GM12878 (cell line): Measurements from ENCODE around the gene ZNF526. TPM values are rescaled to one million over a fixed set of nuclear protein-coding genes. Genes with fewer than 3 reads are reported as not detected.
A peak's percentile ranks its signal among the peaks of the same experiment; 100 is the strongest.

ENCODE experiments used
- BHLHE40 ChIP-seq, 2 experiments: fragments of 450-650 bp in 1 of 2; IDR thresholded peaks; 2 replicates each; pipeline ENCODE4 v1.6.1; 2011 to 2017; ENCODE audit warnings: low read depth in 2 of 2, borderline replicate concordance in 1 of 2, improper control_type of control experiment in 1 of 2, low read length in 1 of 2, mild to moderate bottlenecking in 1 of 2
- FOS ChIP-seq: IDR thresholded peaks from 3 replicates; pipeline ENCODE4 v1.6.1; 2011; ENCODE audit warnings: borderline replicate concordance; ENCODE audit not compliant: insufficient read length; ENCODE audit errors: extremely low read depth
- FOXK2 ChIP-seq: fragments of 450-650 bp; IDR thresholded peaks from 2 replicates; pipeline ENCODE4 v1.6.1; 2017; ENCODE audit warnings: mild to moderate bottlenecking, moderate library complexity
- GABPA ChIP-seq: IDR thresholded peaks from 2 replicates; pipeline ENCODE4 v1.6.1; 2014; ENCODE audit warnings: antibody characterized with exemption, low read depth, mild to moderate bottlenecking, inconsistent platforms
- HCFC1 ChIP-seq: fragments of 150-350 bp; IDR thresholded peaks from 2 replicates; pipeline ENCODE4 v1.6.1; 2014; ENCODE audit warnings: low read length
- IKZF1 ChIP-seq: fragments of 450-650 bp; conservative IDR thresholded peaks from 2 replicates; pipeline ENCODE4 v1.6.1; 2017; ENCODE audit warnings: antibody characterized with exemption, mild to moderate bottlenecking
- IKZF2 ChIP-seq, 2 experiments: fragments of 450-650 bp; IDR thresholded peaks; 2 replicates each; pipeline ENCODE4 v1.6.1; 2017; ENCODE audit warnings: mild to moderate bottlenecking in 2 of 2, moderate library complexity in 2 of 2
- MTA2 ChIP-seq: fragments of 450-650 bp; IDR thresholded peaks from 2 replicates; pipeline ENCODE4 v1.6.1; 2016; ENCODE audit warnings: low read depth, mild to moderate bottlenecking, moderate library complexity
- NFYA ChIP-seq: IDR thresholded peaks from 2 replicates; pipeline ENCODE4 v1.6.1; 2011; ENCODE audit warnings: low read depth, mild to moderate bottlenecking, low read length, improper control_type of control experiment, borderline replicate concordance
- NR2F1 ChIP-seq: fragments of 450-650 bp; conservative IDR thresholded peaks from 2 replicates; pipeline ENCODE4 v1.6.1; 2017; ENCODE audit warnings: mild to moderate bottlenecking
- POLR2AphosphoS2 ChIP-seq: IDR thresholded peaks from 2 replicates; pipeline ENCODE4 v1.6.1; 2011; ENCODE audit warnings: low read depth, mild to moderate bottlenecking, low read length, improper control_type of control experiment, moderate library complexity
- SMAD1 ChIP-seq: fragments of 450-650 bp; IDR thresholded peaks from 2 replicates; pipeline ENCODE4 v1.6.1; 2018; ENCODE audit warnings: mild to moderate bottlenecking, low read depth; ENCODE audit not compliant: partially characterized antibody
- SMARCA5 ChIP-seq: fragments of 450-650 bp; IDR thresholded peaks from 2 replicates; pipeline ENCODE4 v1.6.1; 2017; ENCODE audit warnings: mild to moderate bottlenecking
- SP1 ChIP-seq: IDR thresholded peaks from one replicate; pipeline ENCODE4 v1.6.1; 2011; ENCODE audit warnings: low read depth, low read length
- SUZ12 ChIP-seq: fragments of 200-600 bp; sonication (generic); IDR thresholded peaks from one replicate; pipeline ENCODE4 v1.6.1; 2018; ENCODE audit warnings: antibody characterized with exemption, mild to moderate bottlenecking; ENCODE audit not compliant: unreplicated experiment
- TCF12 ChIP-seq: IDR thresholded peaks from 2 replicates; pipeline ENCODE4 v1.6.1; 2011; ENCODE audit warnings: low read depth, mild to moderate bottlenecking, low read length
- ZNF384 ChIP-seq: IDR thresholded peaks from 2 replicates; pipeline ENCODE4 v1.6.1; 2012; ENCODE audit warnings: low read depth, mild to moderate bottlenecking, low read length, improper control_type of control experiment, borderline replicate concordance
- ZNF622 ChIP-seq: fragments of 450-650 bp; IDR thresholded peaks from 2 replicates; pipeline ENCODE4 v1.6.1; 2017; ENCODE audit warnings: mild to moderate bottlenecking, inconsistent platforms
- polyA plus RNA-seq, 11 experiments: library from polyadenylated mRNA; depleted of rRNA in 4 of 11; unstranded in 6 of 11; stranded (reverse) in 5 of 11; fragments of >200 nt; fragmentation: Nextera tagmentation in 4 of 11; fragmentation: Illumina TruSeq in 1 of 11; extraction: Ambion mirVana in 4 of 11; extraction: Trizol in 1 of 11; gene quantifications; 1 replicate in 1 of 11; 2 replicates in 10 of 11; pipeline versions ENCODE4 v1.2.1 to v1.2.3, GENCODE V29; 2011 to 2016; ENCODE audit warnings: inconsistent platforms in 2 of 11, missing spikeins in 2 of 11, low read depth in 1 of 11
- total RNA-seq, 4 experiments: library from RNA; depleted of rRNA in 3 of 4; stranded (reverse); fragments of >200 nt in 3 of 4; fragmentation: Illumina TruSeq in 1 of 4; extraction: Trizol in 1 of 4; gene quantifications; 2 replicates each; pipeline versions ENCODE4 v1.2.1 to v1.2.3, GENCODE V29; 2013 to 2021
- TF ChIP-seq, protein P1 (sequence below), 3 experiments: IDR thresholded peaks in 2 of 3; conservative IDR thresholded peaks in 1 of 3; 2 replicates each; pipeline ENCODE4 v1.5.1; 2011; ENCODE audit warnings: low read depth in 3 of 3, low read length in 3 of 3, mild to moderate bottlenecking in 3 of 3, control low read depth in 2 of 3, moderate library complexity in 2 of 3, inconsistent platforms in 1 of 3, mixed read lengths in 1 of 3; ENCODE audit not compliant: control insufficient read depth in 2 of 3, insufficient read depth in 1 of 3; ENCODE audit errors: extremely low read depth in 1 of 3
- TF ChIP-seq, protein P2 (sequence below): fragments of 450-650 bp; IDR thresholded peaks from 2 replicates; pipeline ENCODE4 v1.6.1; 2017; ENCODE audit warnings: antibody characterized with exemption, mild to moderate bottlenecking, moderate library complexity
- TF ChIP-seq, protein P3 (sequence below): fragments of 450-650 bp; IDR thresholded peaks from 2 replicates; pipeline ENCODE4 v1.6.1; 2017; ENCODE audit warnings: low read depth, mild to moderate bottlenecking, moderate library complexity
- TF ChIP-seq, protein P4 (sequence below): IDR thresholded peaks from 2 replicates; pipeline ENCODE4 v1.6.1; 2012; ENCODE audit warnings: low read depth, low read length, improper control_type of control experiment
- TF ChIP-seq, protein P5 (sequence below): fragments of 450-650 bp; IDR thresholded peaks from 2 replicates; pipeline ENCODE4 v1.6.1; 2016; ENCODE audit warnings: mild to moderate bottlenecking

The ZNF526 gene
- total and polyA plus RNA-seq, 10 of the 15 experiments (the other 5 are each of a cell fraction or from before 2014, with no cell fraction given) = 1.8 to 18.3 (median 5.5) TPM

DNA sequence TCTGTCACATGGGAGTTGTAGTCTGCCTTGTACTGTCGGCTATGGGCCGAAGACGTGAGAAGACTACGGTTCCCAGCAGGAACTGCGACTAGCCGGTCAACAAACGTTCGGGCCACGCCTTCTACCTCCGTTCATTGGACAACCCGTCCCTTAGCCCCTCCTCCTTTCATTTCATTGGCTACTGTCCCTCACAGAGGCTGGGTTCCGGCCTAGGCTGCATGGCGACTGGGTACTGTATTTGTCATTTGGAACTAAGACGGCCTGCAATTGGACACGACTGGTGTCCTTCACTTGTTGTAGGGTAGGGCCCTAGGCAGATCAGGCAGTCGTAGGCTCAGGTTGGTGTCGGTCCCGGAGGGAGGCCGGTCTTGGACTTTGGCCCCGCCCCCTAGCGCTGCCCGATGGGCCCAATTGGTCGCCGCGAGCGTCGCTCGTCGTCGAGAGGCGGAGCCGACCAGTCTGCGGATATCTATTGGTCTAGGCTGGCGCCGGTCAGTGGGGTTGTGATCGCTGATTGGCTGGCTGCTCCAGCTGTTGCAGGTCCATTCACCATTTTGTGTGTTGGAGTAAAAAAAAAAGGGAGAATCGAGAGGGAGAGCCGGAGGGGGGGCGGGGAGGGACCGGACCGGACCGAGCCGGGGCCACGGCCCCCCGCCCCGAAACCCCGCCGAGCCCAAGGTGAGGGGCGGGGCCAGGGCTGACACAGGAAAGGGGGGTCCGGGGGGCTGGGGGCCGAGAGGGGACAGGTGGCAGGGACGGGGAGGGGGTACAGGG is 48.8 kb downstream of the ZNF526 start, which contains the start of gene CIC (continued):
- TF ChIP-seq, protein P1, sequence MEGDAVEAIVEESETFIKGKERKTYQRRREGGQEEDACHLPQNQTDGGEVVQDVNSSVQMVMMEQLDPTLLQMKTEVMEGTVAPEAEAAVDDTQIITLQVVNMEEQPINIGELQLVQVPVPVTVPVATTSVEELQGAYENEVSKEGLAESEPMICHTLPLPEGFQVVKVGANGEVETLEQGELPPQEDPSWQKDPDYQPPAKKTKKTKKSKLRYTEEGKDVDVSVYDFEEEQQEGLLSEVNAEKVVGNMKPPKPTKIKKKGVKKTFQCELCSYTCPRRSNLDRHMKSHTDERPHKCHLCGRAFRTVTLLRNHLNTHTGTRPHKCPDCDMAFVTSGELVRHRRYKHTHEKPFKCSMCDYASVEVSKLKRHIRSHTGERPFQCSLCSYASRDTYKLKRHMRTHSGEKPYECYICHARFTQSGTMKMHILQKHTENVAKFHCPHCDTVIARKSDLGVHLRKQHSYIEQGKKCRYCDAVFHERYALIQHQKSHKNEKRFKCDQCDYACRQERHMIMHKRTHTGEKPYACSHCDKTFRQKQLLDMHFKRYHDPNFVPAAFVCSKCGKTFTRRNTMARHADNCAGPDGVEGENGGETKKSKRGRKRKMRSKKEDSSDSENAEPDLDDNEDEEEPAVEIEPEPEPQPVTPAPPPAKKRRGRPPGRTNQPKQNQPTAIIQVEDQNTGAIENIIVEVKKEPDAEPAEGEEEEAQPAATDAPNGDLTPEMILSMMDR (IDR thresholded peaks at IDR 0.05 in 2 of 3, conservative IDR thresholded peaks at IDR 0.05 in 1 of 3; ENCODE audit: control insufficient read depth in 2 of 3, extremely low read depth in 1 of 3, insufficient read depth in 1 of 3, low read depth in 3 of 3, low read length in 3 of 3) = no peak
- peak; percentile 90 for TF ChIP-seq GABPA
- TF ChIP-seq MTA2 = no peak
- no peak for TF ChIP-seq SMARCA5
- TF ChIP-seq FOXK2 = peak; percentile 63
- peak in 1 of 2 experiments; percentile 65; a peak in 1 of 4 replicates for TF ChIP-seq IKZF2 (IDR thresholded peaks at IDR 0.05)
- peak; percentile 98 for TF ChIP-seq HCFC1
- peak; percentile 97 for TF ChIP-seq ZNF384
- peak; percentile 99 for TF ChIP-seq SP1
- no peak for TF ChIP-seq SMAD1
- no peak for TF ChIP-seq NR2F1
- no peak for TF ChIP-seq SUZ12
- no peak for TF ChIP-seq BHLHE40 (IDR thresholded peaks at IDR 0.05; ENCODE audit: borderline replicate concordance in 1 of 2, low read depth in 2 of 2, low read length in 1 of 2)
- TF ChIP-seq, protein P2, sequence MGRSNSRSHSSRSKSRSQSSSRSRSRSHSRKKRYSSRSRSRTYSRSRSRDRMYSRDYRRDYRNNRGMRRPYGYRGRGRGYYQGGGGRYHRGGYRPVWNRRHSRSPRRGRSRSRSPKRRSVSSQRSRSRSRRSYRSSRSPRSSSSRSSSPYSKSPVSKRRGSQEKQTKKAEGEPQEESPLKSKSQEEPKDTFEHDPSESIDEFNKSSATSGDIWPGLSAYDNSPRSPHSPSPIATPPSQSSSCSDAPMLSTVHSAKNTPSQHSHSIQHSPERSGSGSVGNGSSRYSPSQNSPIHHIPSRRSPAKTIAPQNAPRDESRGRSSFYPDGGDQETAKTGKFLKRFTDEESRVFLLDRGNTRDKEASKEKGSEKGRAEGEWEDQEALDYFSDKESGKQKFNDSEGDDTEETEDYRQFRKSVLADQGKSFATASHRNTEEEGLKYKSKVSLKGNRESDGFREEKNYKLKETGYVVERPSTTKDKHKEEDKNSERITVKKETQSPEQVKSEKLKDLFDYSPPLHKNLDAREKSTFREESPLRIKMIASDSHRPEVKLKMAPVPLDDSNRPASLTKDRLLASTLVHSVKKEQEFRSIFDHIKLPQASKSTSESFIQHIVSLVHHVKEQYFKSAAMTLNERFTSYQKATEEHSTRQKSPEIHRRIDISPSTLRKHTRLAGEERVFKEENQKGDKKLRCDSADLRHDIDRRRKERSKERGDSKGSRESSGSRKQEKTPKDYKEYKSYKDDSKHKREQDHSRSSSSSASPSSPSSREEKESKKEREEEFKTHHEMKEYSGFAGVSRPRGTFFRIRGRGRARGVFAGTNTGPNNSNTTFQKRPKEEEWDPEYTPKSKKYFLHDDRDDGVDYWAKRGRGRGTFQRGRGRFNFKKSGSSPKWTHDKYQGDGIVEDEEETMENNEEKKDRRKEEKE = no peak
- TF ChIP-seq NFYA = no peak; the same call in 1 of the 2 replicates
- TF ChIP-seq IKZF1 = peak; percentile 90
- TF ChIP-seq, protein P3, sequence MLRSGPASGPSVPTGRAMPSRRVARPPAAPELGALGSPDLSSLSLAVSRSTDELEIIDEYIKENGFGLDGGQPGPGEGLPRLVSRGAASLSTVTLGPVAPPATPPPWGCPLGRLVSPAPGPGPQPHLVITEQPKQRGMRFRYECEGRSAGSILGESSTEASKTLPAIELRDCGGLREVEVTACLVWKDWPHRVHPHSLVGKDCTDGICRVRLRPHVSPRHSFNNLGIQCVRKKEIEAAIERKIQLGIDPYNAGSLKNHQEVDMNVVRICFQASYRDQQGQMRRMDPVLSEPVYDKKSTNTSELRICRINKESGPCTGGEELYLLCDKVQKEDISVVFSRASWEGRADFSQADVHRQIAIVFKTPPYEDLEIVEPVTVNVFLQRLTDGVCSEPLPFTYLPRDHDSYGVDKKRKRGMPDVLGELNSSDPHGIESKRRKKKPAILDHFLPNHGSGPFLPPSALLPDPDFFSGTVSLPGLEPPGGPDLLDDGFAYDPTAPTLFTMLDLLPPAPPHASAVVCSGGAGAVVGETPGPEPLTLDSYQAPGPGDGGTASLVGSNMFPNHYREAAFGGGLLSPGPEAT = no peak
- no peak for TF ChIP-seq ZNF622
- no peak for TF ChIP-seq TCF12
- TF ChIP-seq, protein P4, sequence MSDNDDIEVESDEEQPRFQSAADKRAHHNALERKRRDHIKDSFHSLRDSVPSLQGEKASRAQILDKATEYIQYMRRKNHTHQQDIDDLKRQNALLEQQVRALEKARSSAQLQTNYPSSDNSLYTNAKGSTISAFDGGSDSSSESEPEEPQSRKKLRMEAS = peak; percentile 32; the same call in 1 of the 2 replicates
- TF ChIP-seq POLR2AphosphoS2 = no peak
- TF ChIP-seq, protein P5, sequence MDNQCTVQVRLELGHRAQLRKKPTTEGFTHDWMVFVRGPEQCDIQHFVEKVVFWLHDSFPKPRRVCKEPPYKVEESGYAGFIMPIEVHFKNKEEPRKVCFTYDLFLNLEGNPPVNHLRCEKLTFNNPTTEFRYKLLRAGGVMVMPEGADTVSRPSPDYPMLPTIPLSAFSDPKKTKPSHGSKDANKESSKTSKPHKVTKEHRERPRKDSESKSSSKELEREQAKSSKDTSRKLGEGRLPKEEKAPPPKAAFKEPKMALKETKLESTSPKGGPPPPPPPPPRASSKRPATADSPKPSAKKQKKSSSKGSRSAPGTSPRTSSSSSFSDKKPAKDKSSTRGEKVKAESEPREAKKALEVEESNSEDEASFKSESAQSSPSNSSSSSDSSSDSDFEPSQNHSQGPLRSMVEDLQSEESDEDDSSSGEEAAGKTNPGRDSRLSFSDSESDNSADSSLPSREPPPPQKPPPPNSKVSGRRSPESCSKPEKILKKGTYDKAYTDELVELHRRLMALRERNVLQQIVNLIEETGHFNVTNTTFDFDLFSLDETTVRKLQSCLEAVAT = no peak
- TF ChIP-seq FOS = peak; percentile 92
